Right cardiac atrium (tissue), 5 donors: ENCODE results near the gene FAM151B. TPM values are rescaled to one million over a fixed set of nuclear protein-coding genes. Genes with fewer than 3 reads are reported as not detected.
"Not testable (repeated sequence)": the region's sequence is repeated elsewhere in the genome, so short reads cannot be mapped to it uniquely, and the experiment has no call there.

Source experiments
- ATAC-seq, 2 donors: fragments of 200-7000 bp; cut with Tn5 transposase; one replicate each; pipeline versions ENCODE4 v1.8.0 to v1.9.1; 2020; ENCODE audit warnings: moderate library complexity in 2 of 2, mild to moderate bottlenecking in 1 of 2
- DNase-seq, 3 donors: peaks; one replicate each; pipeline ENCODE4 v3.0.0-alpha.2; 2020
- H3K27ac ChIP-seq: one replicate; pipeline ENCODE4 v1.5.1; 2013; ENCODE audit warnings: mild to moderate bottlenecking, low read length, control low read depth, moderate library complexity
- H3K27me3 ChIP-seq: one replicate; pipeline ENCODE4 v1.6.1; 2013; ENCODE audit not compliant: control insufficient read depth, insufficient read depth
- H3K4me1 ChIP-seq: one replicate; pipeline ENCODE4 v1.6.1; 2013; ENCODE audit warnings: low read length; ENCODE audit not compliant: control insufficient read depth, insufficient read depth
- H3K4me3 ChIP-seq: one replicate; pipeline ENCODE4 v1.5.1; 2013; ENCODE audit warnings: low read length, control low read depth
- H3K9me3 ChIP-seq: one replicate; pipeline ENCODE4 v1.6.1; 2013; ENCODE audit warnings: low read length; ENCODE audit not compliant: control insufficient read depth
- WGBS: extraction: QIAGEN DNeasy Blood & Tissue Kit; methylation state at CpG from one replicate; pipeline ENCODE4 v1.1.7; 2013; 5-methylcytosine and 5-hydroxymethylcytosine counted together
- intact Hi-C, 4 donors: fragments of 100-400 bp; cut with DNase I; formaldehyde crosslinking; loops; one replicate each; pipeline versions ENCODE4 v1.11.0 to v1.14.0; 2022 to 2023
- polyA plus RNA-seq: library from polyadenylated mRNA; stranded (reverse); fragments of 200-250 nt; gene quantifications from one replicate; pipeline ENCODE4 v1.2.3, GENCODE V29; 2013
- total RNA-seq, 4 donors: library from RNA; stranded (reverse); fragmentation: NEBNext Ultra II Directional; extraction: Animal tissue kit (Norgen Biotek cat#: 25700); gene quantifications; one replicate each; pipeline ENCODE4 v1.2.1, GENCODE V29; 2021
- donor health status: healthy with polysubstance abuse.
- donor health status: DM: no; HTN: yes; CAD: no.
- donor health status: DM: no; HTN: no; CAD: no.
- donor health status: DM: no; HTN: yes; CAD: no; lungs with severe emphysema.
- donor health status: DM: yes; HTN: yes; CAD: no.

FAM151B gene
- total and polyA plus RNA-seq, 5 donors: 0.59 to 3.4 (median 2.2) TPM

GRCh38 chr5:80479713-80480112 is 8.2 kb upstream of the FAM151B start:
- intact Hi-C loops: loop anchor here in 1 of 4 donors (10.0 kb wide), 1 partner anchor 195 kb away; no protein-coding TSS in a partner anchor
- DNase-seq: no peak
- no peaks in the 10 kb centered on the region for H3K4me1 ChIP-seq
- H3K4me3 ChIP-seq: no peak overlapping the region
- ATAC-seq: no peak
- no peaks in the 10 kb centered on the region for H3K27me3 ChIP-seq
- H3K27ac ChIP-seq: no peak overlapping the region
- no peaks in the 10 kb centered on the region for H3K9me3 ChIP-seq

- H3K4me3 ChIP-seq: no peak overlapping the region
- intact Hi-C loops: loop anchor here in 1 of 4 donors (10.0 kb wide), 1 partner anchor 194 kb away; no protein-coding TSS in a partner anchor
- WGBS: 98% methylated on average over 2 of the region's 2 CpGs
- ATAC-seq (no peak), DNase-seq (no peak)
- no peaks in the 10 kb centered on the region for H3K27me3 ChIP-seq
- no peak overlapping the region for H3K27ac ChIP-seq
- no peaks in the 10 kb centered on the region for H3K4me1 ChIP-seq
- H3K9me3 ChIP-seq: no peaks in the 10 kb centered on the region
Observed at GRCh38 chr5:80480354-80480753, 7.5 kb upstream of the FAM151B start.

- Histone ChIP-seq H3K27me3 (no peaks in the 10 kb centered on the region), H3K4me1 (no peaks in the 10 kb centered on the region), H3K27ac (no peak overlapping the region), H3K9me3 (no peaks in the 10 kb centered on the region), H3K4me3 (no peak overlapping the region)
- DNase-seq (no peak), ATAC-seq (peak in 1 of 2 donors; percentile 65)
- intact Hi-C loops: loop anchor here in 1 of 4 donors (10.0 kb wide), 1 partner anchor 194 kb away; no protein-coding TSS in a partner anchor
- 96% methylated on average over 3 of the region's 3 CpGs for WGBS
Observed at GRCh38 chr5:80481019-80481893, 6.6 kb upstream of the FAM151B start.

- DNase-seq (no peak), ATAC-seq (no peak)
- Histone ChIP-seq H3K4me1 (no peaks in the 10 kb centered on the region), H3K4me3 (no peak overlapping the region), H3K27ac (no peak overlapping the region), H3K27me3 (no peaks in the 10 kb centered on the region), H3K9me3 (no peaks in the 10 kb centered on the region)
- WGBS: 74% methylated on average over 4 of the region's 4 CpGs
- intact Hi-C loops: loop anchor here in 1 of 4 donors (10.0 kb wide), 1 partner anchor 192 kb away; no protein-coding TSS in a partner anchor
Observed at GRCh38 chr5:80482578-80482977, 5.3 kb upstream of the FAM151B start.

- Histone ChIP-seq H3K27ac (no peak overlapping the region), H3K9me3 (no peaks in the 10 kb centered on the region), H3K4me3 (no peak overlapping the region), H3K4me1 (no peaks in the 10 kb centered on the region), H3K27me3 (no peaks in the 10 kb centered on the region)
- WGBS: 97% methylated on average over 3 of the region's 3 CpGs
- no peak for DNase-seq
- ATAC-seq: no peak
- intact Hi-C loops: loop anchor here in 1 of 4 donors (10.0 kb wide), 1 partner anchor 191 kb away; no protein-coding TSS in a partner anchor
Observed at GRCh38 chr5:80483636-80484232, 4.2 kb upstream of the FAM151B start.

GRCh38 chr5:80487444-80487828 is 464 bp upstream of the FAM151B start:
- Histone ChIP-seq H3K27me3 (no peaks in the 10 kb centered on the region), H3K4me3 (peak overlapping the region; percentile 73), H3K27ac (peak overlapping the region; percentile 37), H3K9me3 (no peaks in the 10 kb centered on the region), H3K4me1 (no peaks in the 10 kb centered on the region)
- 60% methylated on average over 18 of the region's 18 CpGs for WGBS
- intact Hi-C loops: loop anchor here in 2 of 4 donors (5.0 to 10.0 kb wide), 2 partner anchors 185 to 187 kb away; no protein-coding TSS in a partner anchor
- DNase-seq (peak in 1 of 3 donors; percentile 43), ATAC-seq (no peak)

GRCh38 chr5:80491296-80491695 is 3.4 kb downstream of the FAM151B start:
- H3K4me1 ChIP-seq: no peaks in the 10 kb centered on the region
- H3K27ac ChIP-seq: no peak overlapping the region
- intact Hi-C loops: no loop called here
- 95% methylated on average over 3 of the region's 3 CpGs for WGBS
- no peaks in the 10 kb centered on the region for H3K27me3 ChIP-seq
- DNase-seq (no peak), ATAC-seq (no peak)
- no peak overlapping the region for H3K4me3 ChIP-seq
- H3K9me3 ChIP-seq: no peaks in the 10 kb centered on the region

GRCh38 chr5:80492741-80493140 is 4.8 kb downstream of the FAM151B start:
- no peak for DNase-seq
- no peaks in the 10 kb centered on the region for H3K4me1 ChIP-seq
- no peaks in the 10 kb centered on the region for H3K9me3 ChIP-seq
- ATAC-seq: no peak
- H3K4me3 ChIP-seq: no peak overlapping the region
- no peak overlapping the region for H3K27ac ChIP-seq
- H3K27me3 ChIP-seq: no peaks in the 10 kb centered on the region
- 95% methylated on average over 3 of the region's 3 CpGs for WGBS
- intact Hi-C loops: no loop called here

GRCh38 chr5:80493443-80493842 is 5.5 kb downstream of the FAM151B start:
- H3K27me3 ChIP-seq, H3K27ac ChIP-seq, H3K9me3 ChIP-seq, DNase-seq, intact Hi-C loops, ATAC-seq, H3K4me1 ChIP-seq, H3K4me3 ChIP-seq: not testable (repeated sequence)
- WGBS: 80% methylated on average over 7 of the region's 7 CpGs

GRCh38 chr5:80495891-80496290 is 8.0 kb downstream of the FAM151B start:
- DNase-seq: no peak
- intact Hi-C loops: no loop called here
- WGBS: 94% methylated on average over 2 of the region's 2 CpGs
- no peak overlapping the region for H3K27ac ChIP-seq
- no peaks in the 10 kb centered on the region for H3K27me3 ChIP-seq
- H3K4me1 ChIP-seq: no peaks in the 10 kb centered on the region
- ATAC-seq: no peak
- no peak overlapping the region for H3K4me3 ChIP-seq
- no peaks in the 10 kb centered on the region for H3K9me3 ChIP-seq

- ATAC-seq: no peak
- Histone ChIP-seq H3K4me3 (no peak overlapping the region), H3K4me1 (no peaks in the 10 kb centered on the region), H3K27me3 (no peaks in the 10 kb centered on the region), H3K9me3 (no peaks in the 10 kb centered on the region), H3K27ac (no peak overlapping the region)
- 88% methylated on average over 2 of the region's 2 CpGs for WGBS
- DNase-seq: no peak
- intact Hi-C loops: no loop called here
Observed at GRCh38 chr5:80502800-80503199, 14.9 kb downstream of the FAM151B start.
